Smooth muscle cell (in vitro differentiated cells): Measurements from ENCODE around the gene RNF146. TPM values are rescaled to one million over a fixed set of nuclear protein-coding genes. Genes with fewer than 3 reads are reported as not detected.

ENCODE experiments used
- DNase-seq: peaks from one replicate; lab custom pipeline; 2025; ENCODE audit not compliant: unreplicated experiment; lab: John Stamatoyannopoulos, UW
- H2AFZ ChIP-seq: fragments of 200-600 bp; sonication (generic); 2 replicates; pipeline ENCODE4 v1.6.0; 2016; ENCODE audit warnings: antibody characterized with exemption, low read depth, mild to moderate bottlenecking
- H3F3A ChIP-seq: fragments of 200-600 bp; sonication (generic); 2 replicates; pipeline ENCODE4 v1.6.0; 2017; ENCODE audit warnings: antibody characterized with exemption, low read depth
- H3K27ac ChIP-seq: fragments of 200-600 bp; sonication (generic); 2 replicates; pipeline ENCODE4 v1.5.1; 2016; ENCODE audit warnings: low read depth, mild to moderate bottlenecking
- H3K27me3 ChIP-seq: fragments of 200-600 bp; sonication (generic); 2 replicates; pipeline ENCODE4 v1.6.1; 2016; ENCODE audit warnings: low read depth, mild to moderate bottlenecking
- H3K36me3 ChIP-seq: fragments of 200-600 bp; sonication (generic); 2 replicates; pipeline ENCODE4 v1.5.1; 2016; ENCODE audit warnings: low read depth
- H3K4me1 ChIP-seq: fragments of 200-600 bp; sonication (generic); 2 replicates; pipeline ENCODE4 v1.5.1; 2016; ENCODE audit warnings: low read depth
- H3K4me2 ChIP-seq: fragments of 200-600 bp; sonication (generic); 2 replicates; pipeline ENCODE4 v1.6.0; 2016; ENCODE audit warnings: mild to moderate bottlenecking
- H3K4me3 ChIP-seq: fragments of 200-600 bp; sonication (generic); 2 replicates; pipeline ENCODE4 v1.5.1; 2016; ENCODE audit warnings: mild to moderate bottlenecking
- H3K79me2 ChIP-seq: fragments of 200-600 bp; sonication (generic); 2 replicates; pipeline ENCODE4 v1.6.0; 2016; ENCODE audit warnings: low read depth, mild to moderate bottlenecking
- H3K9ac ChIP-seq: fragments of 200-600 bp; sonication (generic); 2 replicates; pipeline ENCODE4 v1.6.0; 2016; ENCODE audit warnings: low read depth
- H3K9me3 ChIP-seq: fragments of 200-600 bp; sonication (generic); replicated peaks from 2 replicates; pipeline ENCODE4 v1.5.1; 2016; ENCODE audit warnings: low read depth
- H4K20me1 ChIP-seq: fragments of 200-600 bp; sonication (generic); 2 replicates; pipeline ENCODE4 v1.6.0; 2016; ENCODE audit warnings: low read depth
- WGBS: methylation state at CpG from one replicate; pipeline ENCODE4 v1.1.7; 2016; ENCODE audit warnings: low lambda C conversion rate; 5-methylcytosine and 5-hydroxymethylcytosine counted together
- polyA plus RNA-seq: library from polyadenylated mRNA; unstranded; fragments of >200 nt; fragmentation: Nextera tagmentation; extraction: Ambion mirVana; gene quantifications from 2 replicates; pipeline ENCODE4 v1.2.1, GENCODE V29; 2016
- total RNA-seq: library from RNA; depleted of rRNA; stranded (reverse); fragments of >200 nt; gene quantifications from 2 replicates; pipeline ENCODE4 v1.2.3, GENCODE V29; 2014
- TF ChIP-seq, protein P1 (sequence below): fragments of 200-600 bp; sonication (generic); IDR thresholded peaks from 2 replicates; pipeline ENCODE4 v1.5.1; 2017; ENCODE audit warnings: borderline replicate concordance, mild to moderate bottlenecking, antibody characterized with exemption; ENCODE audit not compliant: insufficient read depth, poor library complexity, severe bottlenecking

Gene RNF146, protein sequence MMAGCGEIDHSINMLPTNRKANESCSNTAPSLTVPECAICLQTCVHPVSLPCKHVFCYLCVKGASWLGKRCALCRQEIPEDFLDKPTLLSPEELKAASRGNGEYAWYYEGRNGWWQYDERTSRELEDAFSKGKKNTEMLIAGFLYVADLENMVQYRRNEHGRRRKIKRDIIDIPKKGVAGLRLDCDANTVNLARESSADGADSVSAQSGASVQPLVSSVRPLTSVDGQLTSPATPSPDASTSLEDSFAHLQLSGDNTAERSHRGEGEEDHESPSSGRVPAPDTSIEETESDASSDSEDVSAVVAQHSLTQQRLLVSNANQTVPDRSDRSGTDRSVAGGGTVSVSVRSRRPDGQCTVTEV
- 43.5 and 64.1 TPM in 2 replicates for total RNA-seq
- 34.8 and 37.8 TPM in 2 replicates for polyA plus RNA-seq

DNA sequence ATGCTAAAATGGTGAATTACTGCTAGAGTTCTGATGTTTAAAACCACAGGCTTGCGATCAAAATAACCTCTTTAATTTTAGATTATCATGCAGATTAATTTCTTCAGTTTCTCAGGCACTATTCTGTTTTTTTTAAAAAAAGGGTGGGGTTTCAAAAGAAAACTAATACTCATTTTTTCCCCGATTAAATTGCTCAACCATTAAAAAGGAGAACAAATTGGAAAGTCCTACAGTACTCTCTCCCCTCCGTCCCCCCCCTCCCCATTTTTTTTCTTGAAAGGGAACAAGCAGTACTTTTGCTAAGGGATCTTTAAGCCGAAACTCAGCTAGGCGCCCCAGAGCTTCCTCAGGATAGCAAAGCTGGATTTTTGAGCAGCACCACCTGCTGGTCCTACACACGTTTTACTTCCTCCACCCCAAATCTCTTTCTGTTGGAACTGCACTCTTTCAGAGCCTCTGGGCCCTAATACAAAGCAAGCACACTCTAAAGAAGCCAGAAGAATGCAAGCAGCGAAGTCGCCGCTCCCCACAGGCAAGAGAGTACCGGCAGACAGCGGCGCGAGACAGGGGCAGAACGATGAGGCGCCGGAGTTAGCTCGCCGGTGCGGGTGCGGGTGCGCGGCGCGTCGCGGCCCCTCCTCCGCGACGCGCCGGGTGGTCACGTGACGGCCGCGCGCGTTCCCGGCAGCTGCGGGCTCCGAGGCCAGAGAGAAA is at the start of gene RNF146:
Gene RNF146 (plus strand): TSS at position 687 of the 714 bp plus-strand sequence. CDS start 13,475 bp downstream, outside the sequence.
- peaks cover 23% of the 10 kb centered on the region for H3K4me1 ChIP-seq
- H2AFZ ChIP-seq, result peak within 1 kb of the TSS; percentile 98
- H3K79me2 ChIP-seq, result peaks cover 42% of the 10 kb centered on the region
- H4K20me1 ChIP-seq, result peaks cover 34% of the 10 kb centered on the region
- H3F3A ChIP-seq, result no peaks in the 10 kb centered on the region
- H3K27ac ChIP-seq, result peak within 1 kb of the TSS; percentile 91
- no peaks in the 10 kb centered on the region for H3K27me3 ChIP-seq
- H3K9me3 ChIP-seq, result no peaks in the 10 kb centered on the region
- DNase-seq, result peak; percentile 66
- H3K9ac ChIP-seq, result peak within 1 kb of the TSS; percentile 90
- TF ChIP-seq, protein P1, sequence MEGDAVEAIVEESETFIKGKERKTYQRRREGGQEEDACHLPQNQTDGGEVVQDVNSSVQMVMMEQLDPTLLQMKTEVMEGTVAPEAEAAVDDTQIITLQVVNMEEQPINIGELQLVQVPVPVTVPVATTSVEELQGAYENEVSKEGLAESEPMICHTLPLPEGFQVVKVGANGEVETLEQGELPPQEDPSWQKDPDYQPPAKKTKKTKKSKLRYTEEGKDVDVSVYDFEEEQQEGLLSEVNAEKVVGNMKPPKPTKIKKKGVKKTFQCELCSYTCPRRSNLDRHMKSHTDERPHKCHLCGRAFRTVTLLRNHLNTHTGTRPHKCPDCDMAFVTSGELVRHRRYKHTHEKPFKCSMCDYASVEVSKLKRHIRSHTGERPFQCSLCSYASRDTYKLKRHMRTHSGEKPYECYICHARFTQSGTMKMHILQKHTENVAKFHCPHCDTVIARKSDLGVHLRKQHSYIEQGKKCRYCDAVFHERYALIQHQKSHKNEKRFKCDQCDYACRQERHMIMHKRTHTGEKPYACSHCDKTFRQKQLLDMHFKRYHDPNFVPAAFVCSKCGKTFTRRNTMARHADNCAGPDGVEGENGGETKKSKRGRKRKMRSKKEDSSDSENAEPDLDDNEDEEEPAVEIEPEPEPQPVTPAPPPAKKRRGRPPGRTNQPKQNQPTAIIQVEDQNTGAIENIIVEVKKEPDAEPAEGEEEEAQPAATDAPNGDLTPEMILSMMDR, result peak; percentile 72
- peak within 1 kb of the TSS; percentile 95 for H3K4me3 ChIP-seq
- no peaks in the 10 kb centered on the region for H3K36me3 ChIP-seq
- H3K4me2 ChIP-seq, result peak within 1 kb of the TSS; percentile 93
- 1% methylated on average over 40 of the region's 40 CpGs for WGBS

DNA sequence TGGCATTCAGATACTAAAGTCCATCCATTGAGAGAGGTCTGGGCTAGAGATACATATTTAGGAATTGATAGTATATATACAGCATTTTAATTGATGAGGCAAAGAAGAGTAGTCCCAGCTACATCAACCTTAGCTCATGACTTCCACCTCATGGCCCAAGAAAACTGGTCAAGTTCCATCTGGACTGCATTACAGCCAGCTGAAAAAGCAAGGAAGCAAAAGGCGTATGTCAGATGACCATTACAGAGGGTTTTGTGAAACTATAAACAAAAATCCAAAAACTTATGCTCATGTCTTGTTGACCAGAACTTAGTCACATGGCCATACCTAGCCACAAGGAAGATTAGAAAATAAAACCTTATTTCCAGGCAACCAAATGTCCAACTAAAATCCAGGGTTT is 46.8 kb upstream of the RNF146 start:
- no peaks in the 10 kb centered on the region for H3K9me3 ChIP-seq
- H3K4me3 ChIP-seq, result no peak overlapping the region
- H3K4me2 ChIP-seq, result no peak overlapping the region
- no peak overlapping the region for H3K9ac ChIP-seq
- TF ChIP-seq, protein P1, result no peak
- no peaks in the 10 kb centered on the region for H3F3A ChIP-seq
- no peak overlapping the region for H3K27ac ChIP-seq
- no peak for DNase-seq
- 87% methylated on average over 1 of the region's 1 CpG for WGBS
- H3K36me3 ChIP-seq, result no peaks in the 10 kb centered on the region
- H4K20me1 ChIP-seq, result no peaks in the 10 kb centered on the region
- H3K79me2 ChIP-seq, result no peaks in the 10 kb centered on the region
- H3K4me1 ChIP-seq, result no peaks in the 10 kb centered on the region
- peaks cover 9% of the 10 kb centered on the region for H3K27me3 ChIP-seq
- H2AFZ ChIP-seq, result no peak overlapping the region

DNA sequence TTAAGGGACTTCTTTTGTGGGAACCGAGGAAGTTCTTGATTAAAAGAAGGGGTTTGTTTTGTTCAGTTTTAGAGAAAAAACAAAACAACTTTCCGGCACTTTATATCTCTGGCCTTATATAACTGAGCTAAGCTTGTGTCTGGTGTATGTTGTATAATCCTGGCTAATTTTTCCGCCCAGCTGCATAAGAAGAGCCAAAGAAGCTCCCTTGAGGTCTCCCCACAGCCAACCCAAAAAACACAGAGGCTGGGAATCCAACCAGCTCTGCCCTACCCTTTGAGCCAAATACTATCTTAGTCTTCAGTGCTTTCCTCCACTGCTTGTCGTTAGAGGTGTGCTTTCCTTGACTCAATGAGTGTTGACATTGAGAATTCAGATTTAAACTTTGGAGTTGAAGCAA is 45.5 kb upstream of the RNF146 start:
- TF ChIP-seq, protein P1, result no peak
- Histone ChIP-seq H3K27me3 (peaks cover 6% of the 10 kb centered on the region), H2AFZ (no peak overlapping the region), H3K27ac (no peak overlapping the region), H3K4me2 (no peak overlapping the region), H3K4me1 (no peaks in the 10 kb centered on the region), H3K9ac (no peak overlapping the region), H3K4me3 (no peak overlapping the region), H3K79me2 (no peaks in the 10 kb centered on the region), H3F3A (no peaks in the 10 kb centered on the region), H3K9me3 (no peaks in the 10 kb centered on the region), H3K36me3 (no peaks in the 10 kb centered on the region), H4K20me1 (no peaks in the 10 kb centered on the region)
- DNase-seq, result no peak
- 86% methylated on average over 4 of the region's 4 CpGs for WGBS
